Endodermal cell (in vitro differentiated cells): ENCODE measurements around the gene CCDC15. TPM values are rescaled to one million over a fixed set of nuclear protein-coding genes. Genes with fewer than 3 reads are reported as not detected.

ENCODE experiments used
- DNase-seq: peaks from one replicate; pipeline ENCODE4 v3.0.0-alpha.2; 2017
- H3K27ac ChIP-seq: 2 replicates; pipeline ENCODE4 v1.5.1; 2013; ENCODE audit warnings: mild to moderate bottlenecking, low read depth, low read length, moderate library complexity
- H3K27me3 ChIP-seq: 2 replicates; pipeline ENCODE4 v1.6.1; 2013; ENCODE audit warnings: mild to moderate bottlenecking, low read length, moderate library complexity; ENCODE audit not compliant: insufficient read depth, control insufficient read depth, poor library complexity, severe bottlenecking
- H3K36me3 ChIP-seq: 2 replicates; pipeline ENCODE4 v1.7.0; 2013; ENCODE audit warnings: mild to moderate bottlenecking, low read length, moderate library complexity; ENCODE audit not compliant: control insufficient read depth, insufficient read depth
- H3K4me1 ChIP-seq: one replicate; pipeline ENCODE4 v1.7.0; 2013; ENCODE audit warnings: low read length; ENCODE audit not compliant: control insufficient read depth, insufficient read depth
- H3K4me3 ChIP-seq: 2 replicates; pipeline ENCODE4 v1.5.1; 2013; ENCODE audit warnings: mild to moderate bottlenecking, low read length, moderate library complexity
- H3K9ac ChIP-seq: 2 replicates; pipeline ENCODE4 v1.6.1; 2013; ENCODE audit warnings: mild to moderate bottlenecking, low read length, moderate library complexity; ENCODE audit not compliant: poor library complexity, severe bottlenecking; ENCODE audit errors: extremely low read depth
- H3K9me3 ChIP-seq: 2 replicates; pipeline ENCODE4 v1.6.1; 2013; ENCODE audit warnings: mild to moderate bottlenecking, low read length, moderate library complexity; ENCODE audit not compliant: control insufficient read depth
- H3K27ac Mint-ChIP-seq: 2 replicates; pipeline ENCODE4 v1.8.0; 2020; ENCODE audit warnings: mixed read lengths
- H3K27me3 Mint-ChIP-seq: 2 replicates; pipeline ENCODE4 v1.8.0; 2021; ENCODE audit warnings: mild to moderate bottlenecking, mixed read lengths; ENCODE audit not compliant: insufficient read depth
- H3K36me3 Mint-ChIP-seq: 2 replicates; pipeline ENCODE4 v1.8.0; 2020; ENCODE audit warnings: low read depth, mixed read lengths
- H3K4me1 Mint-ChIP-seq: 2 replicates; pipeline ENCODE4 v1.8.0; 2020; ENCODE audit warnings: mixed read lengths
- H3K4me3 Mint-ChIP-seq: 2 replicates; pipeline ENCODE4 v1.8.0; 2020; ENCODE audit warnings: mild to moderate bottlenecking, moderate library complexity, mixed read lengths
- H3K9me3 Mint-ChIP-seq: 2 replicates; pipeline ENCODE4 v1.8.0; 2020; ENCODE audit warnings: mild to moderate bottlenecking, mixed read lengths
- WGBS, 2 experiments: methylation state at CpG; one replicate each; pipeline versions ENCODE4 v1.1.5 to v1.1.7; 2013; ENCODE audit warnings: missing lambda C conversion rate in 2 of 2, mixed read lengths in 1 of 2; ENCODE audit not compliant: insufficient coverage in 1 of 2, insufficient read length in 1 of 2; 5-methylcytosine and 5-hydroxymethylcytosine counted together
- total RNA-seq, 2 donors: library from RNA; stranded (reverse); fragmentation: NEBNext Ultra II Directional in 1 of 2; extraction: Animal tissue kit (Norgen Biotek cat#: 25700) in 1 of 2; gene quantifications; 2 replicates in 1 of 2; 3 replicates in 1 of 2; pipeline ENCODE4 v1.2.1, GENCODE V29; 2021
- TF ChIP-seq, protein P1 (sequence below): fragments of 200-600 bp; sonication (generic); conservative IDR thresholded peaks from 2 replicates; pipeline ENCODE4 v1.5.0; 2021; ENCODE audit warnings: antibody characterized with exemption, mild to moderate bottlenecking

The CCDC15 gene
- total RNA-seq, 2 donors from 2014 or later, result 3.3 TPM

DNA sequence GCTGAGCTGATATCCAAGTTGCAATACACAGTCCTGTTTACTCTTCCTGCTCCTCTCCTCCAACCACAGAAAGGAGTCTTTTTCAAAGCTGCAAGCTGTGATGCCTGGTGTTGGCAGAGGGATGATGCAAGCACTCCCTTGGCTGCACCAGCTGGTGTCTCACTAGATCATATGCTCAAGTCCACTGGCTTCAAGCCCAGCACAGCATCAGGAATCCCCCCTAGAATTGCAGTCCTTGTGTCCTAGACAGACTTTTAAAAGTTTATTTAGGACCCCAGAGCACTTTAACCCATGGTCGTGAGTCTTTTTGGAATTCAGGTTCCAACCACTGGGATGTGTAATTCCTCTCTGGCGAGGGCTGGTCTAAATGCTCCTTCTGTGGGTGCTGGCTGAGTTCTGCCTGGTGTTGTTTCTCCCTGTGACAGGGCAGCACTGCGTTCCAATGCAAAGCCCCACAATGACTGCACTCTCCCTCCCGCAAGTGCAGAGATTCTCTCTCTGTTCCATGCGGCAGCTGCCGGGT is 36.8 kb upstream of the CCDC15 start:
- Histone ChIP-seq H3K9ac (no peak overlapping the region), H3K36me3 (no peaks in the 10 kb centered on the region), H3K9me3 (peaks cover 1% of the 10 kb centered on the region), H3K27ac (no peak overlapping the region), H3K4me1 (no peaks in the 10 kb centered on the region), H3K4me3 (no peak overlapping the region), H3K27me3 (peaks cover 29% of the 10 kb centered on the region)
- TF ChIP-seq, protein P1, sequence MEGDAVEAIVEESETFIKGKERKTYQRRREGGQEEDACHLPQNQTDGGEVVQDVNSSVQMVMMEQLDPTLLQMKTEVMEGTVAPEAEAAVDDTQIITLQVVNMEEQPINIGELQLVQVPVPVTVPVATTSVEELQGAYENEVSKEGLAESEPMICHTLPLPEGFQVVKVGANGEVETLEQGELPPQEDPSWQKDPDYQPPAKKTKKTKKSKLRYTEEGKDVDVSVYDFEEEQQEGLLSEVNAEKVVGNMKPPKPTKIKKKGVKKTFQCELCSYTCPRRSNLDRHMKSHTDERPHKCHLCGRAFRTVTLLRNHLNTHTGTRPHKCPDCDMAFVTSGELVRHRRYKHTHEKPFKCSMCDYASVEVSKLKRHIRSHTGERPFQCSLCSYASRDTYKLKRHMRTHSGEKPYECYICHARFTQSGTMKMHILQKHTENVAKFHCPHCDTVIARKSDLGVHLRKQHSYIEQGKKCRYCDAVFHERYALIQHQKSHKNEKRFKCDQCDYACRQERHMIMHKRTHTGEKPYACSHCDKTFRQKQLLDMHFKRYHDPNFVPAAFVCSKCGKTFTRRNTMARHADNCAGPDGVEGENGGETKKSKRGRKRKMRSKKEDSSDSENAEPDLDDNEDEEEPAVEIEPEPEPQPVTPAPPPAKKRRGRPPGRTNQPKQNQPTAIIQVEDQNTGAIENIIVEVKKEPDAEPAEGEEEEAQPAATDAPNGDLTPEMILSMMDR, result no peak
- DNase-seq, result no peak
- WGBS, 2 experiments, result 92 to 96% methylated on average over 4 to 6 of the region's 6 CpGs
- peaks cover 6% of the 10 kb centered on the region for H3K9me3 Mint-ChIP-seq
- H3K27ac Mint-ChIP-seq, result no peak overlapping the region
- H3K36me3 Mint-ChIP-seq, result no peaks in the 10 kb centered on the region
- no peaks in the 10 kb centered on the region for H3K4me1 Mint-ChIP-seq
- H3K27me3 Mint-ChIP-seq, result peaks cover 65% of the 10 kb centered on the region
- no peak overlapping the region for H3K4me3 Mint-ChIP-seq

DNA sequence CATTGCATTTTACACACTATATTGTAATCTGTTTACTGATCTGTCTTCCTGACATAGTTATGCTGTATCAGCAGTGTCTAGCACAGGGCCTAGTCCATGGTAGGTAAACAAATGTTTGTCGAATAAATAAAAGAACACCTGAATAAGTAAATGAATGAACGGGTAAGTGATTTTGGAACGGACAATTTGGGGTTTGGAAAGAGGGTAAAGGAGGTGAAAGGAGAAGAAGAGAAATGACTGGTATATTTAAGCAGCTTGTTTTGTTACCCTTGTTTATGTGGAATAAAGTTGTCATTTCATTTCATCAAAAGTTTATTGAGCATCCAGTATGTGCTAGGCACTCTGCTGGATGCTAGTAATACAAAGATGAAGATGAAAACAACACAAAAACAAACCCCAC is 35.1 kb upstream of the CCDC15 start, which contains the start of gene HEPN1:
HEPN1 (plus strand) TSS at position 301 of the 400 bp plus-strand sequence.
- H3K4me3 Mint-ChIP-seq, result no peak within 1 kb of the TSS
- 93 to 95% methylated on average over 3 of the region's 3 CpGs for WGBS, 2 experiments
- Histone ChIP-seq H3K4me3 (no peak within 1 kb of the TSS), H3K4me1 (no peaks in the 10 kb centered on the region), H3K27me3 (peaks cover 46% of the 10 kb centered on the region), H3K9me3 (no peaks in the 10 kb centered on the region), H3K27ac (no peak within 1 kb of the TSS), H3K9ac (no peak within 1 kb of the TSS), H3K36me3 (no peaks in the 10 kb centered on the region)
- no peaks in the 10 kb centered on the region for H3K36me3 Mint-ChIP-seq
- no peak within 1 kb of the TSS for H3K27ac Mint-ChIP-seq
- H3K27me3 Mint-ChIP-seq, result peaks cover 83% of the 10 kb centered on the region
- no peaks in the 10 kb centered on the region for H3K9me3 Mint-ChIP-seq
- no peak for DNase-seq
- no peaks in the 10 kb centered on the region for H3K4me1 Mint-ChIP-seq
- TF ChIP-seq, protein P1, result no peak

DNA sequence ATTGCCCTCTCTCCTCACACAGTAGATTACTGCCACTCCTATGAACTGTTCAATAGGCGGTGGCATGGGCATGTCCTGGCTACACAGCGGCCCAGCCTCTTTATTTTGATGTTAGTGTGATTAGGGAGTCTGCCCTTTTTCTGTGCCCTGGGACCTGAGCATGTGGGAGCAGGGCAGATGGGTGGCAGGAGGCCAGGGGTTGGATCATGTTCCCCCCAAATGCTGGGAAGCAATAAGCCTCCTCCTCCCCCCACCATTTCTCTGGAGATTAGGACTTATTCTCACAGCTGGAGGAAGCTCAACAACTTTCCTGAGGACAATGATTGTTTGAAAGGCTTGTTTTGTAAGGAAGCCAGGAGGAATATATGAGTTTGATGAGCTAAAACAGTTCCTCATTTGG is 34.1 kb upstream of the CCDC15 start:
- Mint-ChIP-seq H3K36me3 (no peaks in the 10 kb centered on the region), H3K27me3 (peaks cover 91% of the 10 kb centered on the region), H3K4me3 (no peak overlapping the region), H3K4me1 (no peaks in the 10 kb centered on the region), H3K9me3 (no peaks in the 10 kb centered on the region), H3K27ac (no peak overlapping the region)
- Histone ChIP-seq H3K9me3 (no peaks in the 10 kb centered on the region), H3K36me3 (no peaks in the 10 kb centered on the region), H3K27me3 (peaks cover 52% of the 10 kb centered on the region), H3K4me1 (no peaks in the 10 kb centered on the region), H3K4me3 (no peak overlapping the region), H3K27ac (no peak overlapping the region), H3K9ac (no peak overlapping the region)
- no peak for DNase-seq
- WGBS, 2 experiments, result 92 to 100% methylated on average over 1 to 2 of the region's 2 CpGs
- TF ChIP-seq, protein P1, result no peak
